K562 (cell line): ENCODE results near the gene SSX4B. TPM values are rescaled to one million over a fixed set of nuclear protein-coding genes. Genes with fewer than 3 reads are reported as not detected.

Source experiments
- ATAC-seq: fragments of 200-7000 bp; cut with Tn5 transposase; 3 replicates; pipeline ENCODE4 v1.9.1; 2020; ENCODE audit warnings: moderate library complexity
- BruUV-seq: library from RNA; stranded (reverse); fragments of 400-500 nt; replicated peaks from 2 replicates; lab custom pipeline; 2021; lab: Mats Ljungman, UMichigan
- CTCF ChIA-PET: fragments of 300-600 bp; formaldehyde crosslinking; extraction: SDS; loops from one replicate; lab custom pipeline; 2021; ENCODE audit warnings: low intra/inter-chr PET ratio; lab: Yijun Ruan, JAX
- POLR2A ChIA-PET: fragments of 300-600, 350-650 bp; sonication (Branson Sonifier 250); formaldehyde crosslinking; extraction: SDS; loops from one replicate; lab custom pipeline; 2021; ENCODE audit warnings: antibody characterized with exemption, inconsistent platforms; lab: Yijun Ruan, JAX
- DNase-seq, 4 experiments: peaks; one replicate each; pipeline versions ENCODE4 v3.0.0 to v3.0.0-alpha.2; 2011 to 2018; ENCODE audit warnings: low spot score in 3 of 4, mixed read lengths in 3 of 4; ENCODE audit errors: extremely low read depth in 1 of 4
- FAIRE-seq: peaks from 2 replicates; lab custom pipeline; 2011; peaks lifted over from hg19 to GRCh38; lab: Jason Lieb, UNC
- H2AFZ ChIP-seq: 2 replicates; pipeline ENCODE4 v1.6.0; 2011; ENCODE audit warnings: low read depth, low read length, control low read depth, inconsistent platforms
- H3K27ac ChIP-seq: fragments of 200-600 bp; 3 replicates; pipeline ENCODE4 v1.8.0; 2011; ENCODE audit warnings: low read depth, mild to moderate bottlenecking, control low read depth, inconsistent platforms, low read length, moderate library complexity, mixed read lengths; ENCODE audit errors: extremely low read depth
- H3K27me3 ChIP-seq, 2 experiments: fragments of 300-600 bp in 1 of 2; 2 replicates in 1 of 2; 3 replicates in 1 of 2; pipeline versions ENCODE4 v1.6.0 to v1.8.0; 2011; ENCODE audit warnings: inconsistent platforms in 2 of 2, low read length in 2 of 2, mild to moderate bottlenecking in 1 of 2, mixed read lengths in 1 of 2, moderate library complexity in 1 of 2; ENCODE audit not compliant: control insufficient read depth in 2 of 2, insufficient read depth in 2 of 2
- H3K36me3 ChIP-seq: fragments of 300-600 bp; 3 replicates; pipeline ENCODE4 v1.8.0; 2011; ENCODE audit warnings: mild to moderate bottlenecking, low read length, inconsistent platforms; ENCODE audit not compliant: control insufficient read depth, insufficient read depth
- H3K4me1 ChIP-seq, 2 experiments: fragments of 200-600 bp in 1 of 2; replicated peaks in 1 of 2; 2 replicates in 1 of 2; 3 replicates in 1 of 2; pipeline versions ENCODE4 v1.5.1 to v1.8.0; 2011; ENCODE audit warnings: inconsistent platforms in 2 of 2, low read length in 2 of 2, mild to moderate bottlenecking in 1 of 2, mixed read lengths in 1 of 2, moderate library complexity in 1 of 2; ENCODE audit not compliant: control insufficient read depth in 2 of 2, insufficient read depth in 2 of 2
- H3K4me2 ChIP-seq: 2 replicates; pipeline ENCODE4 v1.6.1; 2011; ENCODE audit warnings: low read length, control low read depth, inconsistent platforms, mixed read lengths; ENCODE audit not compliant: insufficient read depth
- H3K4me3 ChIP-seq: fragments of 200-600 bp; sonication (generic), shearing (Covaris generic); 2 replicates; pipeline ENCODE4 v1.5.1; 2016; ENCODE audit warnings: control low read depth, inconsistent platforms
- H3K79me2 ChIP-seq: fragments of 200-600 bp; 3 replicates; pipeline ENCODE4 v1.8.0; 2011; ENCODE audit warnings: low read length, inconsistent platforms; ENCODE audit not compliant: control insufficient read depth, insufficient read depth
- H3K9ac ChIP-seq, 2 experiments: 2 replicates each; pipeline versions ENCODE4 v1.6.0 to v1.6.1; 2011; ENCODE audit warnings: low read depth in 2 of 2, low read length in 2 of 2, control low read depth in 1 of 2, inconsistent platforms in 1 of 2, mild to moderate bottlenecking in 1 of 2, mixed read lengths in 1 of 2; ENCODE audit not compliant: insufficient read depth in 1 of 2
- H3K9me1 ChIP-seq: one replicate; pipeline ENCODE4 v1.6.0; 2011; ENCODE audit warnings: inconsistent platforms, mild to moderate bottlenecking, low read length, moderate library complexity; ENCODE audit not compliant: control insufficient read depth, insufficient read depth
- H3K9me3 ChIP-seq: replicated peaks from 2 replicates; pipeline ENCODE4 v1.5.1; 2011; ENCODE audit warnings: low read depth, low read length, inconsistent platforms; ENCODE audit not compliant: control insufficient read depth, insufficient read depth
- H4K20me1 ChIP-seq: replicated peaks from 2 replicates; pipeline ENCODE4 v1.6.1; 2011; ENCODE audit warnings: low read length, inconsistent platforms, mixed read lengths; ENCODE audit not compliant: control insufficient read depth, insufficient read depth
- ARID3B ChIP-seq: fragments of 250-450 bp; sonication (Bioruptor Pico); IDR thresholded peaks from 2 replicates; pipeline ENCODE4 v1.4.0; 2020; ENCODE audit warnings: borderline replicate concordance
- CHD1 ChIP-seq: fragments of 200-600 bp; sonication (generic); IDR thresholded peaks from one replicate; pipeline ENCODE4 v1.6.1; 2012; ENCODE audit warnings: mild to moderate bottlenecking, moderate library complexity, low read length, inconsistent platforms
- MYBL2 ChIP-seq, 2 experiments: fragments of 450-650 bp in 1 of 2; sonication (generic) in 1 of 2; formaldehyde crosslinking in 1 of 2; IDR thresholded peaks; 2 replicates each; pipeline versions ENCODE4 v1.6.1 to v1.8.1; 2017 to 2022; ENCODE audit warnings: borderline replicate concordance in 1 of 2, inconsistent platforms in 1 of 2, low read depth in 1 of 2, mild to moderate bottlenecking in 1 of 2, missing genetic modification reagents in 1 of 2, moderate library complexity in 1 of 2
- NKRF ChIP-seq: fragments of 450-650 bp; IDR thresholded peaks from 2 replicates; pipeline ENCODE4 v1.6.1; 2016; ENCODE audit warnings: borderline replicate concordance
- PCBP2 ChIP-seq: fragments of 200-400 bp; formaldehyde crosslinking; IDR thresholded peaks from 2 replicates; pipeline ENCODE4 v1.6.1; 2018; ENCODE audit warnings: low read length, low read depth, mild to moderate bottlenecking, moderate library complexity; ENCODE audit not compliant: poor library complexity, severe bottlenecking
- WGBS: fragments of 100-300 bp; shearing (Covaris generic); methylation state at CpG from one replicate; pipeline ENCODE4 v1.1.6; 2016; ENCODE audit warnings: low coverage, mixed read lengths; ENCODE audit not compliant: insufficient coverage; ENCODE audit errors: missing lambda C conversion rate; 5-methylcytosine and 5-hydroxymethylcytosine counted together
- in situ Hi-C: fragments of 300-500 bp; cut with MboI; formaldehyde crosslinking; loops from 4 replicates; pipeline ENCODE4 v1.15.0; 2018; ENCODE audit warnings: inconsistent platforms, mixed read lengths
- intact Hi-C: fragments of 100-400 bp; cut with micrococcal nuclease; formaldehyde crosslinking; loops from 2 replicates; pipeline ENCODE4 v1.14.2; 2022
- polyA plus RNA-seq, 8 experiments: library from polyadenylated mRNA; depleted of rRNA in 4 of 8; stranded (reverse) in 5 of 8; unstranded in 3 of 8; fragments of >200 nt; fragmentation: Nextera tagmentation in 2 of 8; fragmentation: Illumina TruSeq in 1 of 8; extraction: Ambion mirVana in 2 of 8; extraction: Trizol in 1 of 8; gene quantifications; 2 replicates each; pipeline versions ENCODE4 v1.2.1 to v1.2.3, GENCODE V29; 2011 to 2014; ENCODE audit warnings: inconsistent platforms in 1 of 8, missing spikeins in 1 of 8
- total RNA-seq, 7 experiments: library from RNA; depleted of rRNA in 6 of 7; stranded (reverse); fragments of >200 nt in 6 of 7; fragmentation: Illumina TruSeq in 2 of 7; extraction: Trizol in 2 of 7; gene quantifications; 2 replicates each; pipeline versions ENCODE4 v1.2.1 to v1.2.3, GENCODE V29; 2011 to 2021; ENCODE audit warnings: low replicate concordance in 1 of 7
- TF ChIP-seq, protein P1 (sequence below): sonication (generic); formaldehyde crosslinking; IDR thresholded peaks from 2 replicates; pipeline ENCODE4 v1.8.1; 2023; ENCODE audit warnings: mild to moderate bottlenecking, missing genetic modification reagents

SSX4B gene
- total and polyA plus RNA-seq, 9 of the 15 experiments (the other 6 are each of a cell fraction or from before 2014, with no cell fraction given): 0.29 to 10.0 (median 4.9) TPM; not detected in 2

DNA sequence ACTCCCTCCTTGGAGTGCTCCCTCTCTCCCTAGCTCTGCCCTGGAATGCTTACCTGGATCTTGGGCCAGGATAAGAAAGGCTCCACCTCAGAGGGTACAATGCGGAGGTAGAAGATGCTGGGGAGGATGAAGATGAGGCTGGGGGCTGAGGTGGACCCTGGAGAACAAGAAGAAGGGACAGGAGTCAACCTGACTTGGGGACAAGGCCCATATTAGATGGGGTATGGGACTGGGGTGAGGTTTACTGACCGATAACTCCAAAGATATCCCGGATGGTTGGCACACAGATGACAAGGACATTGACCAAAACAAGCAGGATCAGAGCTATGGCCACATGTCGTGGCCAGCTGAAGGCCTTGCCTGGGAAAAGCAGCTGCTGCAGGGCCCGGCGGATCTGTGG lies 47.7 kb upstream of the SSX4B start:
- Histone ChIP-seq H3K27me3 (no peaks in the 10 kb centered on the region), H3K4me2 (no peak overlapping the region), H3K9me3 (no peaks in the 10 kb centered on the region), H2AFZ (no peak overlapping the region), H3K4me1 (peaks cover 0 to 4% of the 10 kb centered on the region in 2 experiments; a peak in 2 of 5 replicates), H3K9me1 (no peaks in the 10 kb centered on the region), H3K79me2 (peaks cover 10% of the 10 kb centered on the region), H3K27ac (no peak overlapping the region), H4K20me1 (no peaks in the 10 kb centered on the region), H3K36me3 (peaks cover 52% of the 10 kb centered on the region), H3K9ac (no peak overlapping the region), H3K4me3 (no peak overlapping the region)
- ATAC-seq (no peak), DNase-seq (no peak), FAIRE-seq (no peak)
- TF ChIP-seq ARID3B (no peak), NKRF (no peak), MYBL2 (IDR thresholded peaks at IDR 0.05; ENCODE audit: low read depth) (no peak), MYBL2 (CRISPR knock-in tag; IDR thresholded peaks at IDR 0.05; ENCODE audit: borderline replicate concordance) (no peak), CHD1 (no peak), PCBP2 (no peak)
- TF ChIP-seq, protein P1, sequence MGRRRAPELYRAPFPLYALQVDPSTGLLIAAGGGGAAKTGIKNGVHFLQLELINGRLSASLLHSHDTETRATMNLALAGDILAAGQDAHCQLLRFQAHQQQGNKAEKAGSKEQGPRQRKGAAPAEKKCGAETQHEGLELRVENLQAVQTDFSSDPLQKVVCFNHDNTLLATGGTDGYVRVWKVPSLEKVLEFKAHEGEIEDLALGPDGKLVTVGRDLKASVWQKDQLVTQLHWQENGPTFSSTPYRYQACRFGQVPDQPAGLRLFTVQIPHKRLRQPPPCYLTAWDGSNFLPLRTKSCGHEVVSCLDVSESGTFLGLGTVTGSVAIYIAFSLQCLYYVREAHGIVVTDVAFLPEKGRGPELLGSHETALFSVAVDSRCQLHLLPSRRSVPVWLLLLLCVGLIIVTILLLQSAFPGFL: no peak
- intact Hi-C loops: no loop called here
- in situ Hi-C loops: no loop called here
- WGBS: 93% methylated on average over 6 of the region's 6 CpGs
- BruUV-seq: no TSS peak
- ChIA-PET CTCF (no interaction called here), POLR2A (no interaction called here)
